HepG2 (cell line): ENCODE measurements around the gene ZNF33B. TPM values are rescaled to one million over a fixed set of nuclear protein-coding genes. Genes with fewer than 3 reads are reported as not detected.
A peak's percentile ranks its signal among the peaks of the same experiment; 100 is the strongest.

Source experiments
- ATAC-seq: fragments of 200-7000 bp; cut with Tn5 transposase; 3 replicates; pipeline ENCODE4 v1.9.1; 2020; ENCODE audit warnings: mild to moderate bottlenecking, moderate library complexity
- BruUV-seq: library from RNA; stranded (reverse); fragments of 400-500 nt; replicated peaks from 2 replicates; lab custom pipeline; 2021; lab: Mats Ljungman, UMichigan
- CTCF ChIA-PET: fragments of 300-600 bp; formaldehyde crosslinking; extraction: SDS; loops from one replicate; lab custom pipeline; 2021; ENCODE audit warnings: low total read pairs, inconsistent platforms, low intra/inter-chr PET ratio; lab: Yijun Ruan, JAX
- POLR2A ChIA-PET: fragments of 350-600 bp; sonication (Branson Sonifier 250); formaldehyde crosslinking; loops from one replicate; lab custom pipeline; 2020; ENCODE audit warnings: antibody characterized with exemption, inconsistent platforms; lab: Yijun Ruan, JAX
- DNase-seq: peaks from one replicate; pipeline ENCODE4 v3.0.0-alpha.2; 2015; ENCODE audit warnings: low spot score
- FAIRE-seq: peaks from 3 replicates; lab custom pipeline; 2011; peaks lifted over from hg19 to GRCh38; lab: Jason Lieb, UNC
- H2AFZ ChIP-seq: one replicate; pipeline ENCODE4 v1.6.1; 2011; ENCODE audit warnings: low read length, inconsistent platforms
- H3K27ac ChIP-seq: fragments of 300-600 bp; 3 replicates; pipeline ENCODE4 v1.8.0; 2011; ENCODE audit warnings: mixed run types, mild to moderate bottlenecking, mixed read lengths, low read length, inconsistent platforms; ENCODE audit not compliant: insufficient read depth; ENCODE audit errors: extremely low read length
- H3K27me3 ChIP-seq, 2 experiments: fragments of 200-600 bp in 1 of 2; 2 replicates in 1 of 2; 3 replicates in 1 of 2; pipeline versions ENCODE4 v1.6.0 to v1.8.0; 2011; ENCODE audit warnings: low read length in 2 of 2, mild to moderate bottlenecking in 2 of 2, moderate library complexity in 2 of 2, inconsistent platforms in 1 of 2; ENCODE audit not compliant: insufficient read depth in 2 of 2, control insufficient read depth in 1 of 2
- H3K36me3 ChIP-seq, 2 experiments: fragments of 200-600 bp in 1 of 2; replicated peaks in 1 of 2; 2 replicates in 1 of 2; 3 replicates in 1 of 2; pipeline versions ENCODE4 v1.5.1 to v1.8.0; 2011; ENCODE audit warnings: low read length in 2 of 2, inconsistent platforms in 1 of 2; ENCODE audit not compliant: insufficient read depth in 2 of 2, control insufficient read depth in 1 of 2
- H3K4me1 ChIP-seq: 2 replicates; pipeline ENCODE4 v1.5.1; 2012; ENCODE audit warnings: low read length, inconsistent platforms; ENCODE audit not compliant: insufficient read depth
- H3K4me2 ChIP-seq: 2 replicates; pipeline ENCODE4 v1.6.0; 2011; ENCODE audit warnings: low read depth, low read length, inconsistent platforms
- H3K4me3 ChIP-seq, 3 experiments: fragments of 200-600 bp in 1 of 3; sonication (generic), shearing (Covaris generic) in 1 of 3; replicated peaks in 1 of 3; 2 replicates each; pipeline ENCODE4 v1.5.1; 2011 to 2016; ENCODE audit warnings: low read length in 3 of 3, inconsistent platforms in 2 of 3, low read depth in 2 of 3, mild to moderate bottlenecking in 2 of 3, control low read depth in 1 of 3, mixed read lengths in 1 of 3; ENCODE audit not compliant: insufficient read depth in 1 of 3
- H3K79me2 ChIP-seq: one replicate; pipeline ENCODE4 v1.6.1; 2011; ENCODE audit warnings: low read length, inconsistent platforms; ENCODE audit not compliant: insufficient read depth
- H3K9ac ChIP-seq: 2 replicates; pipeline ENCODE4 v1.6.0; 2011; ENCODE audit warnings: mild to moderate bottlenecking, low read depth, low read length, inconsistent platforms; ENCODE audit not compliant: insufficient read depth
- H3K9me3 ChIP-seq: 2 replicates; pipeline ENCODE4 v1.5.1; 2012; ENCODE audit warnings: mild to moderate bottlenecking, low read length
- H4K20me1 ChIP-seq: 2 replicates; pipeline ENCODE4 v1.6.0; 2011; ENCODE audit warnings: inconsistent platforms, mild to moderate bottlenecking, low read length, moderate library complexity; ENCODE audit not compliant: insufficient read depth
- ARID2 ChIP-seq: sonication (generic); formaldehyde crosslinking; IDR thresholded peaks from 2 replicates; pipeline ENCODE4 v1.8.1; 2022; ENCODE audit warnings: mild to moderate bottlenecking, missing genetic modification reagents, borderline replicate concordance
- BCL6 ChIP-seq: IDR thresholded peaks from 2 replicates; pipeline ENCODE4 v1.6.1; 2016; ENCODE audit warnings: missing genetic modification reagents, missing compliant biosample characterization
- CBFB ChIP-seq: sonication (generic); formaldehyde crosslinking; IDR thresholded peaks from 2 replicates; pipeline ENCODE4 v1.4.0; 2020; ENCODE audit warnings: missing genetic modification reagents
- NCOR1 ChIP-seq: fragments of 200-600 bp; sonication (generic); IDR thresholded peaks from 2 replicates; pipeline ENCODE4 v1.7.0; 2017; ENCODE audit warnings: antibody characterized with exemption, low read length, borderline replicate concordance
- SMAD9 ChIP-seq: sonication (generic); formaldehyde crosslinking; IDR thresholded peaks from 2 replicates; pipeline ENCODE4 v1.5.1; 2020; ENCODE audit warnings: mild to moderate bottlenecking, missing genetic modification reagents
- ZBTB21 ChIP-seq: sonication (generic); formaldehyde crosslinking; IDR thresholded peaks from 2 replicates; pipeline ENCODE4 v1.4.0; 2020; ENCODE audit warnings: missing genetic modification reagents
- ZNF292 ChIP-seq: sonication (generic); formaldehyde crosslinking; IDR thresholded peaks from 2 replicates; pipeline ENCODE4 v1.8.1; 2022; ENCODE audit warnings: mild to moderate bottlenecking, low read depth, missing genetic modification reagents, borderline replicate concordance
- ZNF354B ChIP-seq: sonication (generic); formaldehyde crosslinking; IDR thresholded peaks from 2 replicates; pipeline ENCODE4 v1.8.0; 2022; ENCODE audit warnings: mild to moderate bottlenecking, missing genetic modification reagents
- ZNF468 ChIP-seq: sonication (generic); formaldehyde crosslinking; IDR thresholded peaks from 2 replicates; pipeline ENCODE4 v1.8.0; 2022; ENCODE audit warnings: mild to moderate bottlenecking, moderate library complexity, missing genetic modification reagents
- ZNF781 ChIP-seq: sonication (generic); formaldehyde crosslinking; IDR thresholded peaks from 2 replicates; pipeline ENCODE4 v1.5.1; 2020; ENCODE audit warnings: borderline replicate concordance, mild to moderate bottlenecking, missing genetic modification reagents; ENCODE audit errors: not compliant biosample characterization
- ZNF816 ChIP-seq: sonication (generic); formaldehyde crosslinking; IDR thresholded peaks from 2 replicates; pipeline ENCODE4 v1.8.0; 2022; ENCODE audit warnings: missing genetic modification reagents, mild to moderate bottlenecking, borderline replicate concordance
- WGBS: methylation state at CpG from one replicate; pipeline ENCODE4 v1.1.6; 2017; ENCODE audit warnings: low lambda C conversion rate; 5-methylcytosine and 5-hydroxymethylcytosine counted together
- in situ Hi-C: cut with HindIII; loops from 2 replicates; pipeline ENCODE4 v1.10.0; 2017; ENCODE audit warnings: low pct_unique_long_range_greater_than_20kb; ENCODE audit not compliant: extremely low pct_ligation_motif_present
- intact Hi-C: fragments of 100-400 bp; cut with micrococcal nuclease; formaldehyde crosslinking; loops from one replicate; pipeline ENCODE4 v1.10.0; 2022; ENCODE audit not compliant: unreplicated experiment
- polyA plus RNA-seq, 8 experiments: library from polyadenylated mRNA; depleted of rRNA in 3 of 8; stranded (reverse) in 7 of 8; unstranded in 1 of 8; fragments of >200 nt; fragmentation: Illumina TruSeq in 4 of 8; extraction: Trizol in 4 of 8; gene quantifications; 2 replicates each; pipeline versions ENCODE4 v1.2.1 to v1.2.3, GENCODE V29; 2011 to 2016; ENCODE audit warnings: low read depth in 4 of 8, missing spikeins in 1 of 8, mixed read lengths in 1 of 8; ENCODE audit not compliant: insufficient read depth in 1 of 8
- total RNA-seq, 5 experiments: library from RNA; depleted of rRNA; stranded (reverse); fragments of >200 nt; fragmentation: Illumina TruSeq; extraction: Trizol; gene quantifications; 2 replicates each; pipeline ENCODE4 v1.2.3, GENCODE V29; 2016; ENCODE audit warnings: low read depth in 1 of 5
- TF ChIP-seq, protein P1 (sequence below): sonication (generic); formaldehyde crosslinking; conservative IDR thresholded peaks from 2 replicates; pipeline ENCODE4 v1.8.0; 2022; ENCODE audit warnings: low read depth, missing genetic modification reagents
- TF ChIP-seq, protein P2 (sequence below): sonication (generic); formaldehyde crosslinking; IDR thresholded peaks from 2 replicates; pipeline ENCODE4 v1.9.0; 2021; ENCODE audit warnings: missing genetic modification reagents, mild to moderate bottlenecking, borderline replicate concordance
- TF ChIP-seq, protein P3 (sequence below): sonication (generic); formaldehyde crosslinking; IDR thresholded peaks from 2 replicates; pipeline ENCODE4 v1.8.1; 2022; ENCODE audit warnings: low read depth, mild to moderate bottlenecking, missing genetic modification reagents
- TF ChIP-seq, protein P4 (sequence below): sonication (generic); formaldehyde crosslinking; IDR thresholded peaks from 2 replicates; pipeline ENCODE4 v1.4.0; 2020; ENCODE audit warnings: missing genetic modification reagents
- TF ChIP-seq, protein P5 (sequence below): sonication (generic); formaldehyde crosslinking; IDR thresholded peaks from 2 replicates; pipeline ENCODE4 v1.4.0; 2020; ENCODE audit warnings: low read depth, mild to moderate bottlenecking, missing genetic modification reagents

ZNF33B gene
- total and polyA plus RNA-seq, 2 of the 13 experiments (the other 11 are each of a cell fraction or from before 2014, with no cell fraction given) = 18.4 to 23.5 TPM

DNA sequence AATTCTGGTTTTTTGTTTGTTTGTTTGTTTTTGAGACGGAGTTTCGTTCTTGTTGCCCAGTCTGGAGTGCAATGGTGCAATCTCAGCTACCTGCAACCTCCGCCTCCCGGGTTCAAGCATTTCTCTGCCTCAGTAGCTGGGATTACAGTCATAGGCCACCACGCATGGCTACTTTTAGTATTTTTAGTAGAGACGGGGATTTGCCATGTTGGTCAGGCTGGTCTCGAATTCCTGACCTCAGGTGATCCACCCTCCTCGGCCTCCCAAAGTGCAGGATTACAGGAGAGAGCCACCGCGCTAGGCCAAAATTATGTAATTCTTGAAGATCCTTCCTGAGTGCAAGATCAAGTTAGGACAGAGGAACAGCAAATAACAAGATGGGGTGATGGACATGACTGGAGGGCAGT is 719 bp downstream of the ZNF33B start:
- peak overlapping the region; percentile 50 to 78 (median 68) for H3K4me3 ChIP-seq
- intact Hi-C loops = loop anchor here (1.0 kb wide), 2 partner anchors 85 to 145 kb away; partner anchors contain the start of gene BMS1
- peak overlapping the region; percentile 93 for H3K27ac ChIP-seq
- no TSS peak for BruUV-seq
- no peaks in the 10 kb centered on the region for H4K20me1 ChIP-seq
- WGBS = 0% methylated on average over 10 of the region's 10 CpGs
- peaks cover 12% of the 10 kb centered on the region for H3K79me2 ChIP-seq
- peak overlapping the region; percentile 87 for H3K9ac ChIP-seq
- peak overlapping the region; percentile 71 for H3K4me2 ChIP-seq
- ATAC-seq = peak; percentile 4
- peaks cover 56% of the 10 kb centered on the region for H3K4me1 ChIP-seq
- no peak for FAIRE-seq
- no peak overlapping the region for H2AFZ ChIP-seq
- in situ Hi-C loops = no loop called here
- H3K36me3 ChIP-seq = 0 out of 5 replicates have a peak, but pooled peaks cover under 1 to 4% of the 10 kb centered on the region in 2 experiments
- POLR2A ChIA-PET = interaction anchor here (2.8 kb wide), 1 partner anchor 28 kb away, joined by 11 read pairs; no protein-coding TSS in a partner anchor
- no peaks in the 10 kb centered on the region for H3K9me3 ChIP-seq
- no peaks in the 10 kb centered on the region for H3K27me3 ChIP-seq
- CTCF ChIA-PET = no interaction called here
- DNase-seq = no peak
- TF ChIP-seq ZNF292 (CRISPR knock-in tag) (0 out of 2 replicates have a peak, but pooled peaks have one; percentile 5), ZNF468 (CRISPR knock-in tag) (no peak), NCOR1 (peak; percentile 13; the same call in 1 of the 2 replicates), BCL6 (CRISPR knock-in tag) (no peak), ZBTB21 (CRISPR knock-in tag) (no peak), ZNF354B (CRISPR knock-in tag) (no peak), ARID2 (CRISPR knock-in tag) (0 out of 2 replicates have a peak, but pooled peaks have one; percentile 4), ZNF781 (CRISPR knock-in tag) (no peak), CBFB (CRISPR knock-in tag) (no peak), SMAD9 (no peak), ZNF816 (CRISPR knock-in tag) (no peak)
- TF ChIP-seq, protein P1, sequence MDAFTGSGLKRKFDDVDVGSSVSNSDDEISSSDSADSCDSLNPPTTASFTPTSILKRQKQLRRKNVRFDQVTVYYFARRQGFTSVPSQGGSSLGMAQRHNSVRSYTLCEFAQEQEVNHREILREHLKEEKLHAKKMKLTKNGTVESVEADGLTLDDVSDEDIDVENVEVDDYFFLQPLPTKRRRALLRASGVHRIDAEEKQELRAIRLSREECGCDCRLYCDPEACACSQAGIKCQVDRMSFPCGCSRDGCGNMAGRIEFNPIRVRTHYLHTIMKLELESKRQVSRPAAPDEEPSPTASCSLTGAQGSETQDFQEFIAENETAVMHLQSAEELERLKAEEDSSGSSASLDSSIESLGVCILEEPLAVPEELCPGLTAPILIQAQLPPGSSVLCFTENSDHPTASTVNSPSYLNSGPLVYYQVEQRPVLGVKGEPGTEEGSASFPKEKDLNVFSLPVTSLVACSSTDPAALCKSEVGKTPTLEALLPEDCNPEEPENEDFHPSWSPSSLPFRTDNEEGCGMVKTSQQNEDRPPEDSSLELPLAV (CRISPR knock-in tag) = no peak
- TF ChIP-seq, protein P2, sequence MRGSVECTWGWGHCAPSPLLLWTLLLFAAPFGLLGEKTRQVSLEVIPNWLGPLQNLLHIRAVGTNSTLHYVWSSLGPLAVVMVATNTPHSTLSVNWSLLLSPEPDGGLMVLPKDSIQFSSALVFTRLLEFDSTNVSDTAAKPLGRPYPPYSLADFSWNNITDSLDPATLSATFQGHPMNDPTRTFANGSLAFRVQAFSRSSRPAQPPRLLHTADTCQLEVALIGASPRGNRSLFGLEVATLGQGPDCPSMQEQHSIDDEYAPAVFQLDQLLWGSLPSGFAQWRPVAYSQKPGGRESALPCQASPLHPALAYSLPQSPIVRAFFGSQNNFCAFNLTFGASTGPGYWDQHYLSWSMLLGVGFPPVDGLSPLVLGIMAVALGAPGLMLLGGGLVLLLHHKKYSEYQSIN (CRISPR knock-in tag) = no peak
- TF ChIP-seq, protein P3, sequence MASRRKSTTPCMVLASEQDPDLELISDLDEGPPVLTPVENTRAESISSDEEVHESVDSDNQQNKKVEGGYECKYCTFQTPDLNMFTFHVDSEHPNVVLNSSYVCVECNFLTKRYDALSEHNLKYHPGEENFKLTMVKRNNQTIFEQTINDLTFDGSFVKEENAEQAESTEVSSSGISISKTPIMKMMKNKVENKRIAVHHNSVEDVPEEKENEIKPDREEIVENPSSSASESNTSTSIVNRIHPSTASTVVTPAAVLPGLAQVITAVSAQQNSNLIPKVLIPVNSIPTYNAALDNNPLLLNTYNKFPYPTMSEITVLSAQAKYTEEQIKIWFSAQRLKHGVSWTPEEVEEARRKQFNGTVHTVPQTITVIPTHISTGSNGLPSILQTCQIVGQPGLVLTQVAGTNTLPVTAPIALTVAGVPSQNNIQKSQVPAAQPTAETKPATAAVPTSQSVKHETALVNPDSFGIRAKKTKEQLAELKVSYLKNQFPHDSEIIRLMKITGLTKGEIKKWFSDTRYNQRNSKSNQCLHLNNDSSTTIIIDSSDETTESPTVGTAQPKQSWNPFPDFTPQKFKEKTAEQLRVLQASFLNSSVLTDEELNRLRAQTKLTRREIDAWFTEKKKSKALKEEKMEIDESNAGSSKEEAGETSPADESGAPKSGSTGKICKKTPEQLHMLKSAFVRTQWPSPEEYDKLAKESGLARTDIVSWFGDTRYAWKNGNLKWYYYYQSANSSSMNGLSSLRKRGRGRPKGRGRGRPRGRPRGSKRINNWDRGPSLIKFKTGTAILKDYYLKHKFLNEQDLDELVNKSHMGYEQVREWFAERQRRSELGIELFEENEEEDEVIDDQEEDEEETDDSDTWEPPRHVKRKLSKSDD = no peak; the same call in 1 of the 2 replicates
- TF ChIP-seq, protein P4, sequence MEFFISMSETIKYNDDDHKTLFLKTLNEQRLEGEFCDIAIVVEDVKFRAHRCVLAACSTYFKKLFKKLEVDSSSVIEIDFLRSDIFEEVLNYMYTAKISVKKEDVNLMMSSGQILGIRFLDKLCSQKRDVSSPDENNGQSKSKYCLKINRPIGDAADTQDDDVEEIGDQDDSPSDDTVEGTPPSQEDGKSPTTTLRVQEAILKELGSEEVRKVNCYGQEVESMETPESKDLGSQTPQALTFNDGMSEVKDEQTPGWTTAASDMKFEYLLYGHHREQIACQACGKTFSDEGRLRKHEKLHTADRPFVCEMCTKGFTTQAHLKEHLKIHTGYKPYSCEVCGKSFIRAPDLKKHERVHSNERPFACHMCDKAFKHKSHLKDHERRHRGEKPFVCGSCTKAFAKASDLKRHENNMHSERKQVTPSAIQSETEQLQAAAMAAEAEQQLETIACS (CRISPR knock-in tag) = no peak
- TF ChIP-seq, protein P5, sequence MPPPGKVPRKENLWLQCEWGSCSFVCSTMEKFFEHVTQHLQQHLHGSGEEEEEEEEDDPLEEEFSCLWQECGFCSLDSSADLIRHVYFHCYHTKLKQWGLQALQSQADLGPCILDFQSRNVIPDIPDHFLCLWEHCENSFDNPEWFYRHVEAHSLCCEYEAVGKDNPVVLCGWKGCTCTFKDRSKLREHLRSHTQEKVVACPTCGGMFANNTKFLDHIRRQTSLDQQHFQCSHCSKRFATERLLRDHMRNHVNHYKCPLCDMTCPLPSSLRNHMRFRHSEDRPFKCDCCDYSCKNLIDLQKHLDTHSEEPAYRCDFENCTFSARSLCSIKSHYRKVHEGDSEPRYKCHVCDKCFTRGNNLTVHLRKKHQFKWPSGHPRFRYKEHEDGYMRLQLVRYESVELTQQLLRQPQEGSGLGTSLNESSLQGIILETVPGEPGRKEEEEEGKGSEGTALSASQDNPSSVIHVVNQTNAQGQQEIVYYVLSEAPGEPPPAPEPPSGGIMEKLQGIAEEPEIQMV = no peak
